A549 treated with RU486 at 1 μM for 4 hours (cell line): ENCODE measurements around the gene EREG. TPM values are rescaled to one million over a fixed set of nuclear protein-coding genes. Genes with fewer than 3 reads are reported as not detected.

Experiments
- total RNA-seq: library from RNA; stranded (reverse); fragments of 200-300 nt; extraction: Qiagen RNA extraction; gene quantifications from 5 replicates; pipeline ENCODE4 v1.2.3, GENCODE V29; 2022; ENCODE audit warnings: low read depth

The EREG gene, protein sequence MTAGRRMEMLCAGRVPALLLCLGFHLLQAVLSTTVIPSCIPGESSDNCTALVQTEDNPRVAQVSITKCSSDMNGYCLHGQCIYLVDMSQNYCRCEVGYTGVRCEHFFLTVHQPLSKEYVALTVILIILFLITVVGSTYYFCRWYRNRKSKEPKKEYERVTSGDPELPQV
- total RNA-seq: 18.7 to 53.5 TPM (median 45.9 TPM) in 5 replicates

DNA sequence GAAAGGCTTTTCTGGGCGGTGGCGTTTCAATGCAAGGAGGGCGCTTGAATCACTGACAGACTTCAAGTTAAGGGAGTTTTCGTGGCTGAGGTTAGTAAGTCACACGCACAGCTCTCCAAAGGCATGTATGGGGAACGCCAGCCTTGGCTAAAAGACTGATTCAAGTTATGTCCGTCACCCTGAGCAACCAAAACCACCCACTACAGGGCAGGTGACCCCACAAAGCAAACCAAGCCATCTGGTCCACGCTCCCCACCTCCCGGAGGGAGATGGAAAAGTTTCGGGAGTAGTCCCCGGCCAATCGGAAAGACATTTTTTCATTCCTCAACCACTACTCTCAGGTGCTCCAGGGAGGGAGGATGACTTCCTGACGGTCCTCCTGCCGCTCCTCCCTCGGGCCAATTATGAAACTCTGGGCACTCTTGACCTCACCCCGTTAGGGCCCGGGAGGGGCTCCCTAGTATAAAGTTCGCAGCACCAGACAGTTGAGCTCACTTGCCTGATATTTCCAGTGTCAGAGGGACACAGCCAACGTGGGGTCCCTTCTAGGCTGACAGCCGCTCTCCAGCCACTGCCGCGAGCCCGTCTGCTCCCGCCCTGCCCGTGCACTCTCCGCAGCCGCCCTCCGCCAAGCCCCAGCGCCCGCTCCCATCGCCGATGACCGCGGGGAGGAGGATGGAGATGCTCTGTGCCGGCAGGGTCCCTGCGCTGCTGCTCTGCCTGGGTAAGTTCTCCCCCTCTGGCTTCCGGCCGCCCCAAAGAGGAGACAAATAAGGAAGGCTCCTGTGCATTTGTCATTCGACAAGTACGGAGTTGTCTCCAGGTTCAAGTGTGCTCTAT is at the start of gene EREG:
Gene EREG, plus strand, starts transcription at position 494 of the 840 bp plus-strand sequence. Its CDS starts 164 bp downstream, at position 658.

Other genes starting within 250 kb of the EREG start
- 6.5 to 10.6 TPM (median 9.3 TPM) in 5 replicates for gene MTHFD2L, start 207.0 kb upstream of the EREG start, total RNA-seq
- not detected in 5 replicates for gene EPGN, start 56.7 kb upstream of the EREG start, total RNA-seq
- 58.8 to 96.5 TPM (median 83.1 TPM) in 5 replicates for gene AREG, start 80.0 kb downstream of the EREG start, total RNA-seq